ENCODE results near the gene HHAT.

GRCh38 chr1:210385228-210385627, 56.5 kb downstream of the HHAT start:
- TF ChIP-seq CTCF (IDR thresholded peaks at IDR 0.05; ENCODE audit: poor library complexity, severe bottlenecking) (no peak), RAD21 (conservative IDR thresholded peaks at IDR 0.05) (no peak), TAF1 (IDR thresholded peaks at IDR 0.05; ENCODE audit: low read depth) (no peak), EZH2 (IDR thresholded peaks at IDR 0.05; ENCODE audit: borderline replicate concordance, insufficient read depth, low read length, poor library complexity, severe bottlenecking) (no peak), EP300 (conservative IDR thresholded peaks at IDR 0.05; ENCODE audit: poor library complexity, severe bottlenecking) (no peak), POLR2AphosphoS5 (IDR thresholded peaks at IDR 0.05) (no peak), REST (IDR thresholded peaks at IDR 0.05; ENCODE audit: borderline replicate concordance) (no peak), MXI1 (conservative IDR thresholded peaks at IDR 0.05; ENCODE audit: poor library complexity, severe bottlenecking) (no peak)
